Measurements from ENCODE around the gene SART1. TPM values are rescaled to one million over a fixed set of nuclear protein-coding genes. Genes with fewer than 3 reads are reported as not detected.
A peak's percentile ranks its signal among the peaks of the same experiment; 100 is the strongest.
"Not testable (repeated sequence)": the region's sequence is repeated elsewhere in the genome, so short reads cannot be mapped to it uniquely, and the experiment has no call there.

Gene SART1
- total RNA-seq, 1 donor from 2014 or later: 22.1 TPM

DNA sequence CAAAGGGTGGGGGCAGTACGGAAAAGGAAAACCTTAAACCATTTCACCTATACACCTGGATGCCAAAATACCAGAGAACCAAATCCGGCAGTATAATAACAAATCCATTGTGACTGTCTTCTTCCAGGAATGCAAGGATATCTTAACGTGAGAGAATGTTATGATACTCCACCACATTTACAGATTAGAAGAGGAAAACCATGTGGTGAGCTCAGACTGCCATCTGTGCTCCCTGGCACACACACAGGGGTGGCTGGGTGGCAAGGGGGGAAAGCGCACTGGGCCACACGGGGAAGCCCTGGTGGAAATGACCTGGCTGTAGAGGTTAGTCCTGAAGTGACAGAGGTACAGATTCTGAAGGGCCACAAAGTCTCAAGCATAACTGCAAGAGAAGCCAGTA lies 30.5 kb downstream of the SART1 start:
- no peak for DNase-seq

DNA sequence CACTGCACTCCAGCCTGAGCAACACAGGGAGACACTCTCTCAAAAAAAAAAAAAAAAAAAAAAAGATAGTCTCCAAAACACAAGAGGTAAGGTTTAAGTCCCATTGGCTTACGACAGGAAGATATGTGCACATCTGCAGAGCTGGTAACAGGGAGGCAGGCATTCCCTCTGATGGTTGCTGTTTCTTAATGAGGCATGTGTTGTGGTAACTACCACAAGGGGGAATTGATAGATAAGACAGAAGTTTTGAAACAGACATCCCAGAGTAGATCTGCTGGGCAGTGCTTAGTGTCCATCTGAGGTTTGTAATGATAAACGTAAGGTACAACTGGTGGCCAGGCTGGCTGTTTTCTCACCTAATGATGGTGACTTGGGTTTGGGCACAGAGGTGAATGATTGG lies 35.8 kb downstream of the SART1 start:
- DNase-seq: no peak

DNA sequence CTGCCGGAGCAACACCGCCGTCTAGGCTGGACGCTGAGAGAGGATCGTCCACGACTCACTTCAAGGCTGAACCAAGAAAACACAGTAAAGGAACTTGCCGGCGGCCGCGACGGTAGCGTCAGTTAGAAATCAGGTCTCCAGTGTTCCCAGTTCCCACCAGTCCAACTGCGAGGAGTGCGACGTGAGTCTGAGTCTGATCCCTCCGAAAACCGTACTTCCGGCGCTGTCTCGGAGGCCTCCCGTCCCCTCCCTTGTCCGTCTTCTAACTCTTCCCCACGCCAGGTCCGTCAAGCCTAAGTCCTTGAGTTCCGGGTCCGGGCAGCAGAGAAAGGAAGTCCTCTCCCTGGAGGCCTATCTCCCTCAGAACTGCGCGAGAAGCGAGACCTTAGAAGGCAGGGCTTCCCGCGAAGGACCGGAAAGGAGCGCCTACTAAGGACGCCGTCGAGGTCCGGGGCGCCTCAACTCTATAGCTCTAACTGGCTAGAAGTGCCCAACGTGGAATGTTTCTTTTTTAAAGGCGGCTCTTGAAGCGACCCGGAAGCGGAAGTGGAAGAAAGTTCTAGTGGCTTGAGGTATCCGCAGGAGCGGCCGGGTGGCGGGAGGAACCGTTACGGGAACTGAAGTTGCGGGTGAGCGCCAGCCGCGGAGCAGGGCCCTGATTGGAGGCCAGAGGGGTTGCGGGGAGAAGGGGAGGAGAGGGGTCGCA lies 40.6 kb downstream of the SART1 start, which contains the start of the genes BANF1 and EIF1AD:
Gene BANF1, plus strand, starts transcription at position 562 of the 706 bp plus-strand sequence. CDS start 748 bp downstream, outside the sequence.
Gene EIF1AD, minus strand, starts transcription at position 216 of the 706 bp plus-strand sequence. CDS start 1,768 bp downstream, outside the sequence.
- DNase-seq: peak; percentile 94

DNA sequence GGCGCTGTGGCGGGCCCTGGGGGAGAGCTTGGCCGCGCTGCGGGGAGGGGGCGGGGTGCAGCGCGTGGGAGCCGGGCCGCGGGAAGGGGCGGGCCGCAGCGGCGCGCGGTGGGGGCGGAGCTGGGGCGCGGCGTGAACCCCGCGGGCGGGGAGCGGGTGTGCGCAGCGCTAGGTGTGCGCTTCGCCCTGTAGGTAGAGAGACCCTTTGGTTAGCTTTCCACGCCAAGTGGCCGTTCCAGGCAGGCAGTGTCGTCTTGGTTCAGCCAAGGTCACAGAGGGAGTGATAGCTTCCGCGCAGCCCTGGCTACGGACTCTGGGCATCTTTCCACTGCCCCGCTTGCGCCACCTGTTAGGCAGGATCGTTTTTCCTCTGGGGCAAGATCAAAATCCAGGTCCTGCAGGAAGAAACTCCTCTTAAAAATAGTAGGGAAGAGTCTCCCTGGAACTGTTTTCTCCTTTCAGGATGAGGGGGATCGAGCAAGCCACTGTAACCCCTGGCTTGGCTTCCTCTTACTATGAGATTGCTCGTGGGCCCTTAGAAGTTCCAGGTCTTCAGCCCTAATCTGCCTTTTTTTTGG lies 41.2 kb downstream of the SART1 start:
- peak; percentile 74 for DNase-seq

DNA sequence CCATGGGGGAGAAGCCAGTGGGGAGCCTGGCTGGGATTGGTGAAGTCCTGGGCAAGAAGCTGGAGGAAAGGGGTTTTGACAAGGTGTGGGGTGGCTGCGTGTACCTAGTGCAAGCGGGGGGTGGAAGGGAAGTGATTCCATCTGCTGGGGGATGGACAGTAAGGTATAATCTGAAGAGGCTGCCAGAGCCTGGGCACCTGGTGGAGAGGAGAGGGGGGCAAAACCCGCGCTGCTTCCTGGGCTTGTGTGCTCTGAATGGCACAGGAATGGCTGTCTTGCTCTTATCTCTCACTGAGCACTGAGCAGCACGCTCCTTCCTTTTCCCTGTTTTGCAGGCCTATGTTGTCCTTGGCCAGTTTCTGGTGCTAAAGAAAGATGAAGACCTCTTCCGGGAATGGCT lies 41.8 kb downstream of the SART1 start:
- no peak for DNase-seq

DNA sequence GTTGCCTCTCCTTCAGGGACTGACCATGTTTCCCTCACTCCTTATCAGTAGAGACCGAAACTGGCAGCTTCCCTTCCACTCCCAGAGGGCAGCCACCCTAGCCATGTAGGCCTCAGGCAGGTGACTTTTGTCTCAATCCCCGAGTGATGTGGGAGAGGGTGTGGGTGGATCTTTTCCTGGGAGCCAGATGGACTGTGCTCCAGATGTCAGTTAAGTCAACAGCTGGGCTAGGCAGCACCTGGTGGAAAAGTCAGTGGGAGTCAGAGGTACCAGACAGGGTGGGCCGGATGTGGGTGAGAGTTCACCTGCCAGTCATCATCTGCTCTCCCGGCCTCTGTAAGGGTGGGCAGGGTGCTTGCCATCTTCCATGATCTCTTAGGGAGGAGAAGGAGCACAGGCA lies 42.7 kb downstream of the SART1 start:
- no peak for DNase-seq

DNA sequence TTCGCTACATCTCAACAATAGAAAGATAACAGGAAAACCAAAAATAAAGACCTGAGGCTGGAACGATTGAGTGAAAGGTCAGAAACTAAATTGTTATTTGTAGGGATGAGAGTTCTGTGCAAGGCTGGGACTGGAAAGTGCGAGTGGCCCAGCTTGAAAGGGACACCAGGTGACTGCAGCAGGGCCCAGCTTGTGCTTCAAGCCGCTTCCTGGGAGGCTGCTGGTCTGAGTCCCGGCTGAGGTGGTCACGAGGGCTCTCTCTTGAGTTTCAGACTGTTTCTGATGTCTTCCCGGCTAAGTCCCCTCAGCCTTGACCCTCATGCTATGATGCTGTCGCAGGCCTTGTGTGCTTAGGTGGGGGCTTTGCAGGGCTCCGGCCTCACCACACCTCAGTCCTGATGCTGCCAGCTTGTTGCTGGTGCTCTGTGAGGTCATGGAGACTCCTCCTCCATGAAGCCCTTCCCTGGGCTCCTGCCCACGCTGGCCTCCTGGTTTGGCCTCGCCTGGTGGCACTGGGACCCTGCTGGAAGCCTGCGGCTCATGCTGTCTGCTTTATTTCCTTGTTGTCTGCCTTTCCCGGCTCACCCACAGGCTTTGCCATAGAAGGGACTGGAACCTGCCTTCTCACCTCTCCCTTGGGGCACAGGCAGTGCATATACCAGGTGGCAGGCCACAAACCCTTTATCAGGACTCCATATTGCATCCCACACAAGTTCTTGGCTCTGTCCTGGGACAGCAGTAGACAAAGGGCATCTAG lies 44.8 kb downstream of the SART1 start:
- no peak for DNase-seq

DNA sequence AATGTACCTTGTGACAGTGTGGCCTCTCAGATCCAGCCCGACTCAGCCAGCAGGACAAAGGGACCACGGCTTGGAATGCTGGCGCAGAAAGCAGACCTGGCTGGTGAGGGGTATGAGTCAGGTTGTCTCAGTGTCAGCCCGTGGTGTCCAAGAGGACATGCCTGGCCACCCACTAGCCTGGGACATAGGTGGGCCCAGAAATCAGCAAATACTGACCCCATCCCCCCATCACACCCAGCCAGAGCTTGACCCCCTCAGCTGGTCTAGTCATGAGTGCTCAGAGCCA lies 45.3 kb downstream of the SART1 start:
- no peak for DNase-seq

DNA sequence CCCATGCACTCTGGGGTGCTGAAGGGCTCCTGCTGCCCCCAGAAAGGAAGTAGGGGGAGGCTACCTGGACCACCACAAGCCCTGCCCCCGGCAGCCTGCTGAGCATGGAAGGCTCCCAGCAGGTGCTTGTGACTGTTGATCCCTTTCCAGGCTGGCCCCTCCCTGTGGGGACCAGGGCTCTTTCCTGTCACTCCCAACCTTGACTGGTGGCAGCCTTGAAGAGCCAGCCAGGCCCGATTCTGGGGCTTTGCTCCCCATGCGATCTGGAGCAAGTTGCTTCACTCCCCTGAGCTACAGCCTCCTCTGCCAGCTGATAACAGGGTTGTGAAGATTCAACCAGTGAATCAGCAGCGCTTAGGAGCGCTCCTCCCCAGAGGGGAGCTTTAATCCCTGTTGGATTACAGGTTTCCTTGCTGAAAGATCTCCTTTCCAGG lies 45.7 kb downstream of the SART1 start:
- no peak for DNase-seq

DNA sequence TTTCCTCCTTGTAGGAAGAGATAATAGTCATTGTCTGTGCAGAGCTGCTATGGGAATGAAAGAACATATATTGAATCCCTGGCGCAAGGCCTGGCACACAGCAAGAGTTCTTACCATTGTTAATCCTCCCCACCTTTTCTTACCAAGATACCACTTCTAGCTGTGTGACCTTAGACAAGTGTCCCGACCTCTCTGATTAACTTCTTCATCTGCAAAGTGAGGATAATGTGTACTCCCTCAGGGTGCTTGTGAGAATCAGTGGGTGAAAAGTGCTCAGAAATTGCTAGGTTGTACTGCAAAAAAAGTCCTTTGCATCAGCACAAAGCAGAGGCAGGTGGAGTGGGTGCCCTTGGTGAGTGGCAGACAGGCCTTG lies 46.5 kb downstream of the SART1 start:
- DNase-seq: no peak

DNA sequence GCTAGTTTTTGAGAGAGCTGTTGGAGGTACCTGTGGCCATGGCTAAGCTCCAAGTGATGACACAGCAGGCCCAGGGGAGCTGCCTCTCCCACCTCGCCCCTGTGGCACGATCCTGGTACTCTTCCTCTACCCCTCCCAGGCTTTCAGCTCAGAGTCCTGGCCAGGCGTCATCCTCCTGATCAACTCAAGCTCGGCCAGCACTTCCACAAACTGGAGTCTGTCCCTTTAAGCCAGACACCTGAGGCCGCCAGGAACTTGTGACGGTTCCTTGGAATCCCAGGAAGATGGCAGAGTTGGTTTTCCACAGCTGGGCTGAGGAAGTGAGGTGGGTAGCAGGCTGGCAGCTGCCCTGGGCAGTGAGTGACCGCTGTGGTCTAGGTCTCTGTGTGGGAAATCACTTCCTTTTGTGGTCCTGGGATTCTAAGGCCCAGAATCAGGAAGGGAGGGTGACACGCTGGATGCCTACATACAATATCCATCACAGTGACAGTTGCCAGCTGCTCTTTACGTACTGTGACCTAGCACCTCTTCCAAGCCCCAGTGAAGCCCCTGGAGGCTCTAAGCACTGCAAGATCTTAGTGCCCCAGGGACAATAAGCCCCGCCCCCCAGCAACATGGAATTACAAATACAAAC lies 47.1 kb downstream of the SART1 start:
- no peak for DNase-seq

DNA sequence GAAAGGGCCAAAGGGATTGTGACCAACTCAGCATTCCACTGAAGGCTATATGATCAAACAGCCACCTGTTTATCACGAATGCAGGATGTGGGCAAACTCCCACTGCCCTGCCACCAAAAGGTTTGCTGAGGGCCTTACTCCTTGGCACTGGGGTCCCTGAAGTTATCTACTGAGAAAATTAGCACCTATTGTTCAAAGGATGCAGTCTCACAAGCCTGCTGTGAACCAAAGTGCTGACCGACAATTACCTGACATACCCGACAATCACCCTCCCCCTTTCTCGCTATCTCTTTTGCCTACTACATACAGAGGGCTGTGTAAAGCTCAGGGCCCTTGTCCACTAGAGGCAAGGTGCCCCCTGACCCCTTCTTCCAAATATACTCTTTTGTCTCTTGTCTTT lies 48.5 kb downstream of the SART1 start:
- not testable (repeated sequence) for DNase-seq

DNA sequence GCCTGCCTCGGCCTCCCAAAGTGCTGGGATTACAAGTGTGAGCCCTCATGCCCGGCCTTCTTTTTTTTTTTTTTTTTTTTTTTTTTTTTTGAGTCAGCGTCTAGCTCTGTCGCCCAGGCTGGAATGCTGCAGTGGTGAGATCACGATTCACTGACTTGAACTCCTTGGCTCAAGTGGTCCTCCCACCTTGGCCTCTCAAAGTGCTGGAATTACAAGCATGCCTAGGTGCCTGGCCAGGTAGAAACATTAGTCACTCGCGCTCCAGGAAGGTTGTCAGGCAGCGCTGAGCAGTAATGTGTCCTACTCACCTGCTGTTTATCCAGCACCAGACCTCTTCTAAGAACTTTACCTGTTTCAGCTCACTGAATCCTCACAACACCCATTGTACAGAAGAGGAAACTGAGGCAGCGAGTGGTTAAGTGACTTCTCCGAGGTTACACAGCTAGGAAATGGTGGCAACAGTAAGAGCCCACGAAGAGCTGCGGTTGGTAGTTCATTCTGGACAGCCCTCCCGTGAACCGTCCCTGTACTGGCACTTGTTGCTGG lies 49.8 kb downstream of the SART1 start:
- DNase-seq: no peak

DNA sequence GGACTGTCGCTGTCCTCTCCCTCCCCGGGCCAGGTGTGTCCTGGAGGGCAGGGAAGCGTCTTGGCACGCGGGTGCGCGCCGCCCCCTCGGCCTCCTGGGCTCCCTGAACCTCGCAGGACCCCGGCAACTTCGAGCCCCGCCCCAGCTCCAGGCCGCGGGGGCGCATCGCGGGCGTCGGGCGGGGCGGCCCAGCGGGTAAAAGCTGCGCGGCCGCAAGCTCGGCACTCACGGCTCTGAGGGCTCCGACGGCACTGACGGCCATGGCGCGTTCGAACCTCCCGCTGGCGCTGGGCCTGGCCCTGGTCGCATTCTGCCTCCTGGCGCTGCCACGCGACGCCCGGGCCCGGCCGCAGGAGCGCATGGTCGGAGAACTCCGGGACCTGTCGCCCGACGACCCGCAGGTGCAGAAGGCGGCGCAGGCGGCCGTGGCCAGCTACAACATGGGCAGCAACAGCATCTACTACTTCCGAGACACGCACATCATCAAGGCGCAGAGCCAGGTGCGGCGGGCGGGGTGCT lies 50.3 kb downstream of the SART1 start, which contains the start of gene CST6:
Gene CST6, plus strand, starts transcription at position 224 of the 519 bp plus-strand sequence. Its CDS starts 37 bp downstream, at position 261.
- DNase-seq: no peak

DNA sequence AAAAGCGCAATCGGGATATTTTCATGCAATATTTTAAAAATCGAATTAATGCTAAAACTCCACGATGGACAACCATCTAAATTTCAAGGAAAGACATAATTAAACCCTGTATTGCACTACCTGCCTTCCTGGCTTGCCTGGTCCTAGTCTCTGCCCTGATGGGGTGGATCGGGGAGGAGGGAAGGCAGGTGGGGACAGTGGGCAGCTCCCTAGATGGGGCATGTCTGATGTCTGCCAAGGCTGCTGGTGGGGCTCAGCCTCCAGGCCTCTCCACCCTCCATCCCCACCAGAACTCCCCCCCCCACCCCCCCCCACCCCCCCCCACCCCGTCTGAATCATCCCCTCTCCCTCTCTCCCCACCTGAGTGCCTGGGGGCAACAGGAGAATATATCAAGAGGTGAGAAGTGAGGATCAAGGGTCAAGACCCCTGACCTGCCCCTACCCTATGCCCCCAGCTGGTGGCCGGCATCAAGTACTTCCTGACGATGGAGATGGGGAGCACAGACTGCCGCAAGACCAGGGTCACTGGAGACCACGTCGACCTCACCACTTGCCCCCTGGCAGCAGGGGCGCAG lies 50.9 kb downstream of the SART1 start:
- DNase-seq: no peak

DNA sequence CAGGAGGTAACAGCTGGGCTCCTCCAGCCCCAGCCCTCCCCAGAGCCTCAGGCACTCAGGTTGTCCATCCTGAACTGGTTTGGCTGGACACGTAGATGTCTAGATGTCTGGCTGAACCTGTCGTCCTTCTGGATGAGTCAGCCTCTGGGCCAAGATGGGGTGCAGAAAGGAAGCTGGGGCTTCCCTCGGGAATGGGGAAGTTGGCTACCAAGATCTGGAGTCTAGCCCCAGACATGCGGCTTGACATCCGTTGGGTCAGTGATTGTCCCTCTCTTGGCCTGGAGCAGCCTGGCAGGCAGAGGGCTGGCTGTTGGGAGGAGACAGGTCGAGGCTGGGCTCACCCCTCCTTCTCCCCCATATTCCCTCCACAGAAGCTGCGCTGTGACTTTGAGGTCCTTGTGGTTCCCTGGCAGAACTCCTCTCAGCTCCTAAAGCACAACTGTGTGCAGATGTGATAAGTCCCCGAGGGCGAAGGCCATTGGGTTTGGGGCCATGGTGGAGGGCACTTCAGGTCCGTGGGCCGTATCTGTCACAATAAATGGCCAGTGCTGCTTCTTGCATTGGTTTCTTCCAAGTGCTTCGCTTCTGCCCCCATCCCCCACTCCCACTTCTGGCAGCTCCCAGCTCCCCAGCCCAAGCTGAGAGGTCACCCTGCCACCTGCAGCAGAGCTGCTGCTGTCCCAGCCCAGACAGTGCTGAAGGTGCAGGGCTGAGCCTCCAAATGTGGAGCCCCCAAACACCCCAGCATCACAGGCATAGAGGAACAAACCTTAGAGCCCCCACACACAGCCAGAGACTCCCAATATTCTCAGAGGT lies 51.6 kb downstream of the SART1 start:
- no peak for DNase-seq

DNA sequence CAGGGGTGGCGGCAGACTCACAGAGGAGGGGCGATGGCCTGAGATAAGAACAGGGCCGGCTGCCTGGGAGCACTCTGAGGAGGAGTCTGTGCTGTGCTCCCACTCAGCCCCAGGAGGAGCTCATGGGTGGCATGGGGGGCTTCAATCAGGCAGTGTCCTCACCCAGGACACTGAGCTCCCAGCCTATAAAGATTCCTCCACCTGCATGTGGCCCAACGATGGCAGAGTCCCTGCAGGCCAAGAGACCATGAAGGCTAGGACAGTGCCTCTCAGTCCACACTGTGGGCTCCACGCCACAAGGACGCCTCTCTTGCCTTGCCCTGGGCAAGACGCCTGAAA lies 52.2 kb downstream of the SART1 start:
- DNase-seq: no peak

DNA sequence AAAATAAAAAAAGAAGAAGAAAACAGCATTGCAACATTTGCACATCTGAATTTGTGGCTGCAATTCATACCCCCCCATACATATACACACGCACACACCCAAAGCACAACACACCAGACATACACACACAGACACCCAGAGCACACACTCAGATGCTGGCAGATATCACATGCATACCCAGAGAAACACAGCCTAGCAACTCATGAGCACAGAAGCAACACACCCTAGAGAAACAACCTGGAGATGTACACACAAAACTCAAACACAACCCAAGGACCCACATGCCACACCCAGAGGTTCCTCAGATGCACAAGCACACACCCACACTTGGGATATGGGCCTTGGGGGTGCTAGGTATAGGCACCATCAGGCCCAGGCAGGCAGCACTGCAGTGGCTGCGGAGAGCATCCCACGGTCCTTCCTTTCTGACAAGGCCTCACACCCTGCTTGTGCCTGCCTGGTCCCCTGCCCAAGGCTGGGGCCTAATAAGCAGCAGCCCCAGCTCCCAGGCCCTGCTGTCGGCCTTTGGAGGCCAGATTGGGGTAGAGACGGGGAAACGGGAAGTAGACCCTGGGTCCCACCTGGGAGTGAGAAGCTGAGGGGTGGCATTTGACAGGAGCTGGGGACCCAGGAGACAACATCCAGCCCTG lies 53.4 kb downstream of the SART1 start:
- DNase-seq: no peak

DNA sequence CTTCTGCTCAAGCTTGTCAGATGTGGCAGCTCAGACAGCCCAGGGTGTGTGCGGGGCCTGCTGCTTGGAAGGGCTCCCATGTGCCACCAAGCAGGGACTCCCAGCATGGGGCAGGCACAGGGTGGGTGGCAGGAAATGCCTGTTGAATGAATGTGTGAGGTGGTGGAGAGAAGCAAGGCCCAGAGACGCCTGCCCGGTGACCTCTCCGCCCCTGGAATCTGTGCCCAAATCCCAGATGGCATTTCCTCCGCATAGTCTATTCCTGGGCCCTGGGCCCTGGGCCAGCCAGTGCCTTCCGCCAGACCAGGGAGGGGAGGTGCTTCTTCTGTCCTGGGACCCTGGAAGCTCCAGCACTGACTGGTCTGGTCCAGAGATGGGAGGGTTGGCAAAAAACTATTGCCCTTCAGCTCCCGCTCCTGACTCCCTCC lies 53.9 kb downstream of the SART1 start:
- DNase-seq: no peak

DNA sequence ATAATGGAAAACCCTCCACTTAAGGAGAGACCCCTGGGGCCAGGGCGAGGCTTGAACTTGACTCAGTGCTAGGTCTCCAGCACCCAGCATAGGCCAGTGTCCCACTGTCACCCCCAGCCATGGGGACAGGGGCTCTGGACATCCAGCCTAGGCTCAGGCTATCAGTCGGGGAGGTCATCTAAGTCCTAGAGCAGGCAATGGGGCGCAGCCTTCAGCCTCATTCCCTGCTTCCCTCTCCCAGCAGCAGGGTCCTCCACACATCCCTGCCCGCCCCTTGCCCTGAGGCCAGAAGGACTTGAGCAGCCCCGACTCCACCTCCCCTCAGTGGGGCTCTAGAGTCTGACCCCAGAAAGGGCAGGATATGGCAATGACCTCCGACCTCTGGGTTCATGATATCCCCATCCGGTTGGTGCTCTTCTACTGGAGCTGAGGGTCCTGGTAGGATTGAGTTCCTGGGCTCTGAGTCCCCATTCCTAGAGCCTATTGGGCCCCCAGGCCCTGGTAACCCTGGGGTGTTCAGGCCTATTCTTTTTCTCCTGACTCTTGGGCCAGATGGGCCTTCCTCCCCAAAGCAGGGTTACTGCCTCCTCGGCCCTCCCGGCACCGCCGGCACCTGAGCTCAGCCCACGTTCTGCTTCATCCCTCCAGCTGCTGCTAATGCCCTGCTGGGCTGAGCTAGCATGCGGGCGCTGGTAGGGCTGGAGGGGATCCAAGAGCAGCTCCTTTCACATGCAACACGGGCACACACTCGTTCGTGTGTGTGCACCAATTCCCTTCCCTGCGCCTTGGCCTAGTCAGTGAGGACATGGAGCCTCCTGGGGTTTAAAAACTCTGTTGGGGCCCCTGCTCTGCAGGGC lies 54.6 kb downstream of the SART1 start:
- DNase-seq: no peak
